GM21737 (cell line): ENCODE measurements around the gene RAD51B.

Experiments
- ATAC-seq: cut with Tn5 transposase; IDR thresholded peaks from one replicate; pipeline ENCODE4 v1.9.1; 2021; ENCODE audit warnings: mild to moderate bottlenecking, moderate library complexity; ENCODE audit not compliant: unreplicated experiment

RAD51B gene

DNA sequence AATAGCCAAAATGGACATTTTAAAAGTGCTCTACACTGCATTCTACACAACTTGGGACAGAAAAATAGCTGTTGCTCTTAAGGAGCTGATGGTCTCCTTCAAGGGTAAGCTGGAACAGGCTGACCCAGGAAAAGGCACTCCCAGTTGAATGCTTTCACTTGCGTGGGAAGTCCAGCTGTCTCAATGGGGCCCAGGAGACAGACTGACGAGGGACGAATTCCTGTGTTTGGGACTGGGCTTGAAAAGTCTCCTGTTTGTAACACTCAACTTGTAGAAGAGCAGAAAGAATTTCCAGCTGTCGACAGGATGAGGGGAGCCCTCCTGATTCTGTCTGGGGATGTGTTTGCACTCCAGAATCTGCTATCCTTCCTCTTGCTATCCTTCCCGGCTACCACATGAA lies 792.5 kb downstream of the RAD51B start:
- ATAC-seq = no peak

DNA sequence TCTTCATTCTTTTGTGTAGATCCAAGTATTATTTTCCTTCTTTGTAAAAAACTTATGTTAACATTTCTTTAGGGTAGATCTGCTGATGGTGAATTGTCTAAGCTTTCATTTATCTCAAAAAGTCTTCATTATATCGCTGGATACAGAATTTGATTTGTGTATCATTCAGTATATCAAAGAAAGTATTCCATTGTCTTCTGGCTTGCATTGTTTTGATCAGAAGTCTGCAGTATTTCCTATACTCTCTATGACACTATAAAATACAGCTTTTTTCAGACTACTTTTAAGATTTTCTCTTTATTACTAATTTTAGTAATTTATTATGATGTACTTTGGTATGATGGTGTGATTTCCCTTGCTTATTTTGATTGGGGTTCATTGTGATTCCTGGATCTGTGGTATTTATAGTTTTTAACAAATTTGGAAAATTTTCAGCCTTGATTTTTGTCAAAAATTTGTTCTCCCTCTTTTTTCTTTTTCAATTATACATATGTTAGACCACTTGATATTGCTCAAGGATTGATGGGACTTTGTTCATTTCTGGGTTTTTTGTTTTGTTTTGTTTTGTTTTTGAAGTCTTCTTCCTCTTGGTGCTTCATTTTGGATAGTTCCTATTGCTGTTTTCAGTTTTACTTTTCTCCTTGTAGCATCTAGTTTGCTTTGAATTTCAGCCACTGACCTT lies 796.8 kb downstream of the RAD51B start:
- no peak for ATAC-seq

DNA sequence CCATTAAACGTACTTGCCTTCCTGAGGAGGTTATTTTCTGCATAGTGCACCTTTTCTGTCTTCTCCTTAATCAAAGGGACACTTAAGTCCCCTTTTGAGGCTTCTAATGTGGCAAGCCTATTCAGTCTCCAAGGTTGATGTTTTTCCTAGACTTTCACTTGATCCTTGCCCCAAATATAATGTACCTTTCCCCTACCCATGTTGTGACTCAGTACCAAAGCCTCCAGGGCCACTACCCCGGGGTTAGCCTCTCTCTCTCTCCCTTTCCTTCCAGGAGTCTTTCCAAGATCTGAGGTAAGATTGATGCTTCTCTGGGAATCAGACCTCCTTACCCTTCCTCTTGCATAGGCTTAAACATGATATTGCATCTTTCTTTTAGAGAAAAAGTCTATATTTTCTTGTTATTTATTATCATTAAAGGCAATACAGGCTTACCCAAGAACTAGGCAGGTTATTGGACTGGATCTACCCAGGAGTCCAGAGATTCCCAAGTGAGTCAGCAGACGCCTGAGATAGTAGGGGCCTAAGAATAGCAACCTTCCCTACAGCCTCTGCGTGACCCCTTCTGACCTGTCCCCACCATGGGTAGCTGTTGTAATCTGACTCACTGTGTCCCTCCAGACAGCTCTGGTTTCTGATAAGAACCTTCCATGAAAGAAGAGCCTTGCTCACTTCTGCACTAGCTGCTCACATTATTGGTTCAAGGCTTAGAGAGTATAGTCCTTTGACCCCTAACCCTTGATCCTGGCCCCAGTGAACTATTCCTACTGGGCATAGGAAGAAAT lies 800.4 kb downstream of the RAD51B start:
- no peak for ATAC-seq

DNA sequence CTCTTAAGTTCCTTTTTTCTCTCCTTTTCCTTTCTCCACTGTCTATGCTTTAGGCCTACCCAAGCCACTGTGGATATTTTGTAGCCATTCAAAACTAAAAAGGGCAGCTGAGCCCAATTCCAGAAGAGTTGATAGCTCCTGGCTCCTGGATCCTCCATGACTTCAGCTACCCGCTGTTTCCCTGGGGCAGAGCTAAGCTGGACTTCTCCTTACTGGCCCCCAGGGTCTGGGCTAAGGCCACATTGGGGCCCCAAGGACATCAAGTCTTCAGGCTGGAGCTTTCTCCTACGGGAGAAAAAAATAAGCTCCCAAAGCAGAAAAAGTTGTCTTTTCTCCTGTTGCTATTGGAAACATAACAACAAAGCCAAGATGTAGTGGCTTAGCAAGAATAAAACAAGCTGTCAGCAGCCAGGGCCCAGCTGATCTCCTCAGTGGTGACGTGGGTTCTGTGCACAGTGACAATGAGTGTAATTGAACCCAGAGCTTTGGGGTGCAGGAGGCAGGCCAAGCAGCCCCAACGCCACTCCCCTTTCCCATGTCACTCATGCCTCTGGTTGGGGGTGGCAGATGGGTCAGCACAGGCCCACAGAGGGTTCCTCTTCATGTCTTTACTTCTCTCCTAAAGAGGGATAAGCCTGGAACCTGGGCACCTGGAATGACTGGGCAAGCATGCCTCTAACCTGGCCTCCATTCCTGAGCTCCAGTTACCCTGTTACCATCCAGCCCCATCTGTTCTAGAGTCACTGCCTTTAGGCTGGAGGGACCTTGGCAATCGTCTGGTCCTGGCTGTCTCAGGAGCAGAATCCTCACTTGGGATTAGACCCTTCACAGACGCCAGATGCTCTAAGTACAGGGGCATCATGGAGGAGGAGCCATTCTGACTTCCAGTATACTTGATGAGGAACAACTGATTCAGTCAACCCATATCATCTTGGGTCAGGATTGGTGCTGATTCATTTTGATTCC lies 802.1 kb downstream of the RAD51B start:
- ATAC-seq = no peak

DNA sequence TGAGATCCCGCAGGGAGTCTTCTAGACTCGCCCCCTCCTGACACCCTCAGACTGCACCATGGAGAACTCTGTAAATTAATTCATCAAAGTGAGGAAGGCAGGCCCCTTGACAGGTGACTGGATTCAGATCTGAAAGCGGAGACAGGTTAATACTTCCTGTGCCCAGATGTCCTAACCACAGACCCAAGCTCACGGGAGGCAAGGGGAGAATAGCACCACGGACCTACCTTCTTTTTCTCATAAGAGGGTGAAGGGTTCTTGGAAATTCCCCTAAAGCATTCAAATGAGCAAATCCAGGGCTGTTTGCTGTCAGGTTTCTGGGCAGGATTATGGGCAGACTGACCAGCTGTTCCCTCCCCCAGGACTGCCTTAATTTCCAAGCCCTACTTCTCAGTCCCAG lies 803.3 kb downstream of the RAD51B start:
- ATAC-seq = no peak

DNA sequence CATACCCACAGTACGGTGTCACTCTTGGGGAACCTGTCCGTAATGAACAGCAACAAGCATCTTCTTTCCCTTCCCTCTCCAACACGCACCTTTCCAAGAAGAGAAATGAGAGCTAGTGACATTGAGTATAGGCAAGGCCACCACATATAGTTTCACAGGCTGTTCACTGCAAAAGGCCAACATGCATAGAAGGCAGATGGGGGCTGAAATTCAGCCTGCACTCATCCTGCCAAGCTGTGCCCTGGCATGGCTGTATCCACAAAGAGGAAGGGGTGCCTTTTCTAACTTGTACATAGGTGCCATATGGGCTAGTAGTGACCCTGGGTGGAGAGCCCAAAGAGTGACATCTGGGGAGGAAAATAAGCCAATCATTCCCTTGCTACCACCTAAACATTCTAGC lies 803.7 kb downstream of the RAD51B start:
- no peak for ATAC-seq

DNA sequence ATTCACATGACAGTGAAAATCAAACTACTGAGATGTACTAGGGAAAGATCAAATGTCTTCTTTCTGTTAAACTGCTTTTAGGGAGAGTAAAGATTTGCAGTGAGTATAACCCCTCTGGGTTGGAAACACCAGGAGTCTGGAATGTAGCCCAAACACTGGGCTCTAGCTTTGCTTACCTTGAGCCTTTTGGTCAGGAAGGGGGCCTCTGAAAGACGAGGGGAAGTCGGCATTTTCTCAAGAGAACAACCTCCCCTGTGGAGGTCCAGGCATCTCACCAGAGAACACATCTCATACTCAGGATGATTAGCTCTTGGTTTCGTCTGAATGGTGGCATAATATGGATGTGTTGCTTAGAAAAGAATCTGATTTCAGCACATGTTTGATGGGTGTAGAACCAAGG lies 804.2 kb downstream of the RAD51B start:
- no peak for ATAC-seq

DNA sequence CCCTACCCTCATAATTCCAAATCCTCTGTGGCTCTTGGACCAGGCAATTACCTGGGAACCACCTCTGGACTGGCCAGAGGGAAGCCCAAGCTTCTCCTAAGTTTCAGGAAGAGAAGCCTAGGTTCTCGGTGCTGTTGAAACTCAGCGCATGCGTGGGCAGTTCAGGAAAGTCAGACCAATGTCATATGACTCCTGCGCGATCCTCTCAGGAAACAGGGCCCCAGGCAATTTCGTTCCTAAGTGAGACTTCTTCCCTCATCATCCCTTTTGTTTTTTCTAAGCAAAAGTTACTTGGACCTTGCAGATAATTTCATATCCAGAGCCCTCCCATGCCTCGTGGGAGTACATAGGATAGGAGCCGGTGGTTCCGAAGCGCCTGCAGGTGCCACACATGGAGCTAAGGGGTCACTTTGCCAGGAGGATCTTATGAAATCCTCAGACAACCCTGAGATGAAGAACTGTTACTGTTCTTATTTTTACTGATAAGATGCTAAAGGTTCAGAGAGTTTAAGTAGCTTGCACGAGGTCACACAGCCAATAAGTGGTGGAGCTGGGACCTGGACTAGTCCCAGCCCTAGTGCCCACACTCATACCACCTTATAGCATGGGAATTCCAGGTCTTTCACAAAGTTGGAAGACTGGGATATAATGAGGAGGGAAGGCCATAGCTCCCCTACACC lies 805.1 kb downstream of the RAD51B start:
- no peak for ATAC-seq

DNA sequence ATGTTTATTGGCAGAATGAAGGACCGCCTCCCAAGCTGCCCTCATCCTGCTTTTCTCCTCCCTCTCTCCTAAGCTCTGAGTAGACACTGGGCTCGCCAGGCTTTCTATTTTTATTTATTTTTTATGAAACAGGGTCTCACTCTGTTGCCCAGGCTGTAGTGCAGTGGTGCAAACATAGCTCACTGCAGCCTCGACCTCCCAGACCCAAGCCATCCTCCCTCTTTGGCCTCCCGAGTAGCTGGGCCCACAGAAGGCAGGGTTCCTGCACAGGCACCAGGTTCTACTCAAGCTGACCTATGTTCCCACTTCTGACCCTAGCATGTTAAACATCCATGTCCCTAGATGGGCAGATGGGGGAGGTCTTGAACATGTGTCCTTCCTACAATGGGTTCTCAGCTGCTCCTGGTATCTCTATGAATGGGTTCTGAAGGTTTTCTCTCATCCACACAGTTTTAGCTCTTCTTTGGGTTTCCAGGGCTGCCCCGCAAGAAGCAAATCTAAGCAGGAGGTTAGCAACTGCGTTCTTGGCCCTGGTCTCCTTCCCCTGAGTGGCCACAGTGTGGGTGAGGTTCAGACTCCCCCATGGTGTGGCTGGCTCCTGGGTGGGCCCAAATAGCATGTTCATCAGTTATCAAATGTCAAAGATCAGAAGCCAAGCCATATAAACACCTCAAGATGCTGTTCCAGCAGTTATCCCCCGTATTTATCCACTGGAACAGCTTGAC lies 805.9 kb downstream of the RAD51B start:
- ATAC-seq = no peak

DNA sequence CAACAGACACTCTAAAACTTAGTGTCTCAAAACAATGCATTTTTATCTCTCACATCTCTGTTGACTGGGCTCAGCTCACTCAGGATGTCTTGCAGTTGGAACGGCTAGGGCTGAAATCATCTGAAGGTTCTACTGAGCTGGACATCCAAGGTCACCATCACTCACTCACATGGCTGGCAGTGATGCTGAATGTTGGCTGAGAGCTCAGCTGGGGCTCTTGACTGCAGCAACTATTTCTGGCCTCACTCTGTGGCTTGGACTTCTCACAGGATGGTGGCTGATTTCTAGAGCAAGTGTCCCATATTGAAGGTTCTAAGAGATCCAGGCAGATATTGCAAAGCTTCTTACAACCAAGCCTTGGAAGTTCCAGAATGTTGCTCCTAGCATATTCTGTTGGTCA lies 806.8 kb downstream of the RAD51B start:
- ATAC-seq = no peak

DNA sequence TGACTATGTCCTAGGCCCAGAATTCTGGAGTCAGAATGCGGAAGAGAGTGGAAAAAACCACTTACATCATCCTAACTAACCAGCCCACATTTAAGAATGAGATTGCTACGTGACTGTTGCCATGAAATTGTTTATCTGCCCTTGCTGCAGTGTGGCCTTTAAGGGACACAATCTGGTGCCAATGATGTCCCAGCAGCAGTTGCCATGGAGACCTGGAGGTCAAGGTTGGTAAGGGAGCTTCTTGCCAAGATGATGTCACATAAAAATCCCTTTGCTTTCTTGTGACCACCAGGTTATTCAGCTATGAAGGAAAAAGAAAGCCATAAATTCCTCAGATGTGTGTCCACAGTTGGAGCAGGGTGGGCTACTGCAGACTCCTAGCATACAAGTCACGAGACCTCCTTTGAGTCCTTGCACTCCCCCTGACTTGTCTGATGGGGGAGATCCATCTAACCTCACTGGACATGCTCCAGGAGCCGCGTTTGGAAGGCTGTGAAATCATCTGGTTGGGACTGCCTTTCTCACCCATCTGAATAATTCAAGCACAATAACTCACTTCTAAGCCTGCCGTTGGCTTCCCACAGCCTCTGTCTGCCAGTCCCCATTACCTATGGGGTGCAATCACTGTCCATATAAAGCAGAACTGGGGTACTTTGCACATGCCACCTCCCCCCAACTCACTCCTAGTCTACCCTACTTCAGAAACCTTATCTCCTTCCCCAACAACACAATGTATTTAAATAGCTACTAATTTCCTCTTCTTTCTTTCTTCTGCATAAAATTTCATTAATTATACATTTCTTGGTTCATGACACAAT lies 807.7 kb downstream of the RAD51B start:
- no peak for ATAC-seq

DNA sequence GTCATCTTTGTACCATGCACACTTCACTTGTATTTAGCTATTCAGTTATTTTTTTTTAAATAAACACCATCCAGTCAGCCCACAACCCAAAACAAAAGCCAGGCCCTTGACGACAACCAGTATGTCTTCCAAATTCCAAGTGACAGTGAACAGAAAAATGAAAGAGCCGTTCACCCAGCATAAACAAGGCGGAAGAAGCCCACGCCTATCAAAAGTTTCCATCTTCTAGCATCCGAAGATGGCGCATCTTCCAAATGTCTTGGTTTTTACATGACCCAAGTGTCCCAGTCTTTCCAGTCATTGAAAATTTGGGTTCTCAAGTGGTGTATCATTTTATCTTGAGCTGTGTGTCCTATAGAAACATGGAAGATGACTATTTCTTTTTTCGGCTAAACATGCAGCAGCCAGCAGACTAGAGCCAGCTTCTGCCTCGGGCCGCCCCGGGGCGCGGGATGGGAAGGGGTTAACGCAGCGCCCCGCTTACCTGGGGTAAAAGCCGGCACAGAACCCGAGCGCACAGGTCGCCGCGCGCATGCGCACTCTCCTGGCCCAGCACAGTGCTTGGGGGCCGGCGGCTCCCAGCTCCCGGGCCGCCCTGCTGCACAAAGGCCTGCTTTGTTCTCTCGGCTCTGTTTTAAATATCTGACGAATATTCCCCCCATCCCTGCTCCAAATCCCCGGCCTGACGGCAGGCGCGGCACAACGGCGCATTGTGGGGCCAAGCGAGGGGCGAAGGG lies 808.5 kb downstream of the RAD51B start:
- ATAC-seq = no peak

DNA sequence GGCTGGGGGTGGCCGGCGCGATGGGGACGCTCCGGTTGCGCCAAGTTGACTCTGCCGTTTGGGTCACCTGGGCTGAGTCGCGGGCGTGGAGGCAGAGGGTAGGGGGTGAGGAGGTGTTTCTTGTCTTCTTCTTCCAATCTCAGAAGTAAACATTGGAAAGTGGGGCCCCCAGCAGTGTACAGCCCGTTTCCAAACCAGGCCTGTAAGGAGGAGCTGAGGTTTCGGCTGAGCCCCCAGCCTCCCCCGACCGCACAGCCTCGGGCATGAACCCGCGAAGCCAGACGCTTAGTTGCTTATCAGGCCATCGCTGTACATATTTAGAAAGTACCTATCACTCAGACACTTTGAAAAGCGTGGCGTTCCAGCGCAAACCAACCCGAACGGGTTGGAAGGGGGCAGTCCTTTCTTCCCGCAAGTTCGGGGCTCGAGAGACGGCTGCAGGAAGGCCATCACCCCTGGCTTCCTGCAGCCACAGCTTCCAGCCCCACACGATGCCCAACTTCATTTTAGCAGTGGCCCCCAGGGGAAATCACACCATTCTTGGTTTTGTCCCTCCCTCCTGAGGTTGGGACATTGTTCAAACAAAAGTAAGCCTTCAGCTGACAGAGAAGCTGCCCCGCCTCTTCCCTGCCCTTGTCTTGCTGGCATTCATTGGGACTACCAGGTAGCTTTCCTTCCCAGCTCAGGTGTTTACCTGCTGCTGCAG lies 809.2 kb downstream of the RAD51B start:
- ATAC-seq = no peak

DNA sequence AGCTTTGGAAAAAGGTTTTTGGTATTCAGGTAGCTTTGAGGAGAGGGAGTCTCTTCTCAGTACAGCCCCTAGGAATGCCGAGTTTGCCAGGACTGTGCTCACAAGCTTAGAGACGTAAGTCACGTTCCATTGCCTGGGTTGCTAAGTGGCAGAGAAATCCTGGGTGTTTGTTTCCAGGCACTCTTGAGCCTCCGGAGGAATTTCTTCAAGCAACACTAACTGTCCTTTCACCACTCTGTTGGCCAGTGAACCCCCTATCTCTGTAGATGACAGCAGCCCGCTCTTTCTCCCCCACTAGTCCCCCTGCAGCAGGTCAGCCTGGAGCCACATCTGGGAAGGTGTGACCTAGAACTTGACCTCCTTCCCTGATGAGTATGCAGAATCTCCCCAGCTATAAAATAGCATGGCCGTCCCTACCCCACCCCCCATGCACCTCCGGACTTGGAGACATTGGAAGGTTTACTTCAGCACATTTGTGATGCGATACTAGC lies 810.5 kb downstream of the RAD51B start:
- no peak for ATAC-seq

DNA sequence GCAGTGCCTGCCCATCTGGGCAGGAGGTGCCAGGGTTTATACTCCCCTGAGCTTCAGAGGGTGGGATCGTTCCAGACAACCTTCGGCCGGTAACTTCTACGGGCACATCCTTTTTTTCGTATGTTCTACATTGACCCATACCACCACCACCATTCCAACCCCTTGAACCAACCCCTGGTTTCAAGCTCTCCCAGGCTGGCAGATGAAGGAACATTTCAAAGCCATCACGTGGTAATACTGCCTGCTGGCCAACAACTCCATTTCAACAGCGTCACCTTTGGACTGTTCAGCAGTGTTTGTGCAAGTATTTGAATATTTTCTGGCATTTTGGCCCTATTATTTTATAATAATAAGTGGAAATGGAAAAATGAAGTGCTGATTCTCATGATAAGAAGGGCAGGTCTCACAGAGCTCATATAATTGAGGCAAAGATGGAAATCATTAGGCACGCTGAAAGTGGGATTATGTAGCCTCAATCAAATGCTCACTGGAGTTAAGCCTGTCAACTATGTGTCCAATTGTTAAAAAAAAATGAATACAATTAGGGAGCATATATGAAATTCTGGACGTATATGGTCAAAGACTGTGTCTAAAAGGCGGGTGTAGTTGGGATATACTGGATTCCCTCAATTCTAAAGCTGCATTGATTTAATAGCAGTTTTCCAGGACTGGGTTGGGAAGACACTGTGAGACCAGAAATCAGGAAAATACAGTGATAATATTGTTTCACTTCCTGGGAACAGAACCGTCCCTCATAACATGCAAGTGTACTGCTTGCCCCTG lies 811.2 kb downstream of the RAD51B start:
- ATAC-seq = no peak

DNA sequence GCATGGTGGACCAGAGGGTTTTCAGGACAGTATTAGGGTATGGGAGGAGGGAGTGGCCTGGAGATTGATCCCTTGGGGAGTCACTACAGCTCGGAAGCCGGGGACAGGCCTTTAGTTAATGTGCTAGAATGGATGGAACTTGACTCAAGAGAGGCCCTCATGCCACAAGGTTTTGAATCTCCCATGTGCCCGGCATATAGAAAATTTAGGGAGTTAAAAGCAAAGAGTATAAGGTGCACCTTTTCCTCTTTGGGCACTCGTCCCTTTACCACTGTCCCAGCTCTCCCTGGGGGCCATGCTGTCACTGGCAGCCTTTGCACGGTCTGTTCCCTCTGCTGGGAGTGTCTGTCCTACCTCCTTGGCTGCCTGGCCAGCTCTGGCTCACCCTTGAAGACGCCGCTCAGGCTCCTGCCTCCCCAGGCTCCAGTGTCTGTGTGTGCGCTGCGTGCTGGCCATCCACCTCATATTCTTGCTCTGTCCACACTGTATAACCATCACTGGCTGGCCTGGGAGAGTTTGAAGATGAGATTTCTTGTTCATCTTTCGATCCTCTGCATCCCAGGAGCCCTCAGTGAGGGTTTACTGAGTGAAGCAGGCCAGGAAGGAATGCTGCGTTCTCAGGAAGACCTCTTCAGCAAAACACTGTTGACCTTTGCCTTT lies 811.9 kb downstream of the RAD51B start:
- no peak for ATAC-seq
